Panc1 (cell line): ENCODE data around the gene FSHR.

Experiments
- SIN3A ChIP-seq: IDR thresholded peaks from 2 replicates; pipeline ENCODE4 v1.6.1; 2012; ENCODE audit warnings: low read depth, mild to moderate bottlenecking, low read length, moderate library complexity, borderline replicate concordance; ENCODE audit not compliant: insufficient read depth
- TCF7L2 ChIP-seq: IDR thresholded peaks from 2 replicates; pipeline ENCODE4 v1.6.1; 2011; ENCODE audit warnings: mild to moderate bottlenecking, low read depth, low read length, inconsistent platforms
- TF ChIP-seq, protein P1 (sequence below): fragments of 450-650 bp; IDR thresholded peaks from 2 replicates; pipeline ENCODE4 v1.5.1; 2017; ENCODE audit warnings: mild to moderate bottlenecking

DNA sequence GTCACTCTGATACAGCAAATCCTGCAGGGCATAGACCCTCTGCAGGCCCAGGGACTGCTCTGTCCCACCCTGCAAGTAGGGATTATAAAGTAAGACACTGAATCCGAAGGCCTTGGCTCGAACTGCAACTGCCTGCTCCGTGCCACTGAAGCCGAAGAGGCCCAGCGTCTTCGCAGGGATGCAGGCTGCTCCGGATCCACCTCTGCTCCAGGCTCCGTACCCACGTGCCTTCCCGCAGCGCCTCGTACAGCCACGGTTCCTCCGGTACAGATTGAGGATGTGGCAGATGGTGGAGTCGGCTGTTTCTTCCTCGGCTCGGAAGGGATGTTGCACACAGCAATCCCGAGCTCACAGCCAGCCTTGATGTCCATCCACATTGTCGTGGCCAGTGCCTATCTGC is 238.4 kb downstream of the FSHR start:
- TF ChIP-seq, protein P1, sequence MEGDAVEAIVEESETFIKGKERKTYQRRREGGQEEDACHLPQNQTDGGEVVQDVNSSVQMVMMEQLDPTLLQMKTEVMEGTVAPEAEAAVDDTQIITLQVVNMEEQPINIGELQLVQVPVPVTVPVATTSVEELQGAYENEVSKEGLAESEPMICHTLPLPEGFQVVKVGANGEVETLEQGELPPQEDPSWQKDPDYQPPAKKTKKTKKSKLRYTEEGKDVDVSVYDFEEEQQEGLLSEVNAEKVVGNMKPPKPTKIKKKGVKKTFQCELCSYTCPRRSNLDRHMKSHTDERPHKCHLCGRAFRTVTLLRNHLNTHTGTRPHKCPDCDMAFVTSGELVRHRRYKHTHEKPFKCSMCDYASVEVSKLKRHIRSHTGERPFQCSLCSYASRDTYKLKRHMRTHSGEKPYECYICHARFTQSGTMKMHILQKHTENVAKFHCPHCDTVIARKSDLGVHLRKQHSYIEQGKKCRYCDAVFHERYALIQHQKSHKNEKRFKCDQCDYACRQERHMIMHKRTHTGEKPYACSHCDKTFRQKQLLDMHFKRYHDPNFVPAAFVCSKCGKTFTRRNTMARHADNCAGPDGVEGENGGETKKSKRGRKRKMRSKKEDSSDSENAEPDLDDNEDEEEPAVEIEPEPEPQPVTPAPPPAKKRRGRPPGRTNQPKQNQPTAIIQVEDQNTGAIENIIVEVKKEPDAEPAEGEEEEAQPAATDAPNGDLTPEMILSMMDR, result no peak
- no peak for TF ChIP-seq TCF7L2
- TF ChIP-seq SIN3A, result no peak
